LoVo (cell line): Measurements from ENCODE around the gene GBP1.
"Not testable (repeated sequence)": the region's sequence is repeated elsewhere in the genome, so short reads cannot be mapped to it uniquely, and the experiment has no call there.

Source experiments
- DNase-seq: peaks from one replicate; pipeline ENCODE4 v3.0.0-alpha.2; 2016; ENCODE audit warnings: low spot score

GBP1 gene

DNA sequence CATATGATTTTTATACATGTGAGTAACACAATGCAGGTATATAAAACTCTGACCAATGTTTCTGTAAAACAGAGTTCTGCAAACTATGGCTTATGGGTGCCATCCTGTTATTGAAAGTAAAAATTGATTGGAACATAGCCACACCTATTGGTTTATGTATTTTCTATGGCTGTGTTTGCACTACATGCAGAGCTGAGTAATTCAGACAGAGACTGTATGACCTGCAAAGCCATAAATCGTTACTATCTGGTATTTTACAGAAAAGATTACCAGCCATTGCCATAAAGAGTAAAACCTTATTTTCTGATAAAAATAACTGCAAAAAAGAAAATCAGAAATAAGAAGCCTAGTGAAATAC lies 13.1 kb downstream of the GBP1 start:
- no peak for DNase-seq

- DNase-seq = no peak
These were observed 13.6 kb downstream of the GBP1 start for GRCh38 chr1:89051300-89051954.

DNA sequence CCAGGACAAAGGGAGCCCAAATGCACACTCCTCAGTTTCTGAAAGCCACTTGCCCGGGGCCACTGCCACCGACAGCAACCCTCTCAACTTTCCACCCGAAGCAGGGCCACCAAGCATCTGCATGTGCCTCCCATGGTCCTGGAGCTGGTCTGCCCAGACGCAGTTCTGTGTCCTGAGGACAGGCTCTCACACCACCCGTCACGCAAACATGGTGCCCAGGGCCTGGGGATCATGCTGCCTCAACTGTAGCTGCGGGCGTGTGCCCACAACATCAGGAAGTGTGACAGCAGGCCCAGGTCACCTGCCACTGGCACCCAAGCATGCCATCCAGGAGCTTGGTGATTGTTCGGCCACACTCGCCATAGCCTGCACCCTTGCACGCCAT lies 14.4 kb downstream of the GBP1 start:
- no peak for DNase-seq

DNA sequence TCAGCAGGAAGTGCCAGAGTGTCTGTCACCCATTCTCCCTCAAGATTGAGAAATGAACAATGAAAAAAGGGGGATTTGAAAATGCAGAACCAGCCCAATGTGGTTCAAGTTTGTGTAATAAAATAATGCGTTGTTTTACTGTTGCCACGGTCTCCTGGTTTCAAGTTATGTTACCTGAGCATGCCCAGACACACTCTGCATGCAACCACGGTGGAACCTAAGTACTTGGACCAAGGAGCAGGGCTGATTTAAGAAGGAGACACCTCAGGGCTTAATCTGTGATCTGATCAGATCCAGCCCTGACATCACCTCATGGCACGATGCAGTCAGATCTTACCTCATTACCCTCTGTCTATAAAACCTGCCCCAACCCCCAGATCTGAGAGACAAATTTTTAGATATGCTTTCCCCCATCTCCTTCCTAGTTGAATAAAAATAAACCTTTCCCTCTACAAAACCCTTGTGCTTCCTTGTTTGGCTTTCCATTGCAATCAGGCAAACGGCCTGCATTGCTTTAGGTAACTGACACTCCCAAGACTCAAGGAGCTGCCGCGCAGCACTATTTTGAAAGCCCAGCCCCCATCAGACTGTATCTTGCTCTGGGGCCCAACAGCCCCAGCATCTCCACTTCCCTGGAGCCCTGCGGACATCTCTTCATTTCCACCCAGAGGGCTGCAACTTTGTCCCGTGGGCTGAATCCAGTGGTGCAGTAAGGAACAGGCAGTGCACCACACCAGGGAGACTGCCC lies 14.9 kb downstream of the GBP1 start:
- not testable (repeated sequence) for DNase-seq

DNA sequence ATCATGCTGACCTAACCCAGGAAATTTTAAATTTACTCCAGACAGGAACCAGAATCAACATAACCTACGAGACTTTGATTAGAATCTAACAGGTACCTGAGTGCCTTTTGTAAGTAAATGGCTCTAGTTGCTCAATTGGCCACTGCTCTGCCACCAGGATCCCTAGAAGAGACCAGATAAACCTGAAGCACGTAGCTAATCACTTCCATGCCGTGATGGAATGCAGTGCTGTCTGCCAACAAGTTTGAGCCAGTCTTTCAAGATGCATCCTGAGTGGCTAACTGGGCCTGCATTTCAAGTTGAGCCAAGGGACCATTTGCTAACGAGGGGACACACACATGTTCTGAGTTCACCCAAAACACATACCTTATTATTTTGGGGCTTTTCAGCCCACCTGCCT lies 15.8 kb downstream of the GBP1 start:
- not testable (repeated sequence) for DNase-seq

- DNase-seq = no peak
These were observed 17.3 kb downstream of the GBP1 start for GRCh38 chr1:89047734-89048133.

DNA sequence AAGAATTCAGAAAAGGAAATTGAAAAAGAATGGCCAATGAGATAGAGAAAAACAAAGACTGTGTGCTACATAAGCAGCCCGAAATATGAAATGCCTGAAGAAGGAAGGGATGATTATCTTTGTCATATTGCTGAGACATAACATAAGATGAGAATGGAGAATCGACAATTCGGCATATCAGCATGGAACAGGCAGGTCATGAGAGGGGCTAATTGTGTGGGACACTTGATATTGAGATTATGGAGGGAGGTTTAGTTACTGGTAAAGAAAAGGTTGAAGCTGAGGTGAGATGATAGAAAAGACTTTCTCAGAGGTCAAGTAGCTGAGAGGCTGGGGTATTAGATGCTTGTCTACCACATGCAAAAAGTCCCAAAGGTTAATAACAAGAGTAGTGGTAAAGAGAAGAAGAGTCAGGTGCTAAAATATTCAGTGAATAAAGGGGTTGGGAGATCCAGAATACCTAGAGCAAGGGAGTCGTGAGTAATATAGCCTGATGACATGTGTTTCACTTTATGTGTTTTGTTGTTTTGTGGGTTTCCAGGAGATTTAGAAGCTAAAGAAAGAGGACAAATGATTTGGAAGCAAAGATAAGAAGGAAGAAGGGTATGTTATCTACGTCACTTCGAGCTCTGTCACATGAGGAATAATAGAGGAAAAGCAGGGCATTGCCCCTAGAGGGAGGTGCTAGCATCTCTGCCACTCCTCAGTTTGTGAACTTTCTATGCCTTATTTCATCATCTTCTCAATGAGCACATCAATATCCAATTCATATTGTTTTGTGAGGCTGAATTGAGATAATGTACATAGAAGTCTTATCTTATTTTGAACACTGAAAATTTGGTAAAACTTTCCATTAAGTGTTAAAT lies 18.5 kb downstream of the GBP1 start:
- not testable (repeated sequence) for DNase-seq

DNA sequence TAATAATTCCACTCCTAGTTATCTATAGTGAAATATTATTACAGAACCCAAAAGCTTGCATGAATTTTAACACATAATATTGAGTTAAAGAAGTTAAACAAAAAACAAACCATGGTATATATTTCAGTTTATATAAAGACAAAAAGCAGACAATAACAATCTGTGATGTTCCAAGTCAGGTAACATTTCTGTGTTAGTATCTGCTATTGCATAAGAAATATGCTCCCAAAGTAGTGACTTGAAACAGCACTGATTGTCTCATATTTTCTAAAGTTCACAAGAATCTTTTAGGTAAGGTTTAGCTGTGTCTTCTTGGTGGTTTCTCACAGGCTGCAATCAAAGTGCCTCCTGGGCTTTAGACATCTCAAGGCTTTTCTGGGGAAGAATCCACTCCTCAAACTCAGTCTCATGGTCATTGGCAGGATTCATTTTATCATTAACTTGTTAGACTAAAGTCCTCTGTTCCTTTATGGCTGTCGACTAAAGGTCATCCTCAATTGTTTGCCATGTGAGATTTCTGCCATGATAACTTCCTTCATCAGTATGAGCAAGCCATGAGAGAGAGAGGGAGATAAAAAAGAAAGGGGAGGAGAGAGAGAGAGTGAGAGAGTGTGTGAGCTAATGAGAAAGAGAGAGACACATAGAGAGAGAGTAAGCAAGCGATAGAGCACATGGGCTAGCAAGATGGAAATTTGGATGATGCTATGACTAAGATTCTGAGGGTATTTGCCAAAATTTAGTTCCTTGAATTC lies 19.9 kb downstream of the GBP1 start:
- DNase-seq = peak; percentile 78

DNA sequence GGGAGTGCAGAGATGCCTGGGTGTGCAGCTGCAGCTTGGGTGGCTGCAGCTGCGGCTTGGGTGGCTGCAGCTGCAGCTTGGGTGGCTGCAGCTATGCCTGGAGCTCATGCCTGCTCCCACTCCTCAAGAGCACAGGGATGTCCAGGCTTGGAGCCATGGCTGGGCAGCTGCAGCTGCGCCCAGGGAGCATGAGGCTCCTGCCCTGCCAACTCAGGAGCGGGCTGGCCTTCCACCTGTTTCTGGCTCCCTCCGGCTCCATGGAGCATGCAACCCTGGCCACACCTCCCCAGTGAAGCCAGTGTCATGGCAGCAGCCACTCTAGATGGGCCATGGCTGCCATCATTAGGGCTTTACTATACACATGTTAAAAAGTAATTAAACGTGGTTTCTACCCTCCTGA lies 21.1 kb downstream of the GBP1 start:
- no peak for DNase-seq

- no peak for DNase-seq
These were observed 22.5 kb downstream of the GBP1 start for GRCh38 chr1:89042491-89042890.

GRCh38 chr1:89041721-89042120 lies 23.3 kb downstream of the GBP1 start:
- DNase-seq = no peak

GRCh38 chr1:89041119-89041641 lies 23.8 kb downstream of the GBP1 start:
- DNase-seq = peak; percentile 26

DNA sequence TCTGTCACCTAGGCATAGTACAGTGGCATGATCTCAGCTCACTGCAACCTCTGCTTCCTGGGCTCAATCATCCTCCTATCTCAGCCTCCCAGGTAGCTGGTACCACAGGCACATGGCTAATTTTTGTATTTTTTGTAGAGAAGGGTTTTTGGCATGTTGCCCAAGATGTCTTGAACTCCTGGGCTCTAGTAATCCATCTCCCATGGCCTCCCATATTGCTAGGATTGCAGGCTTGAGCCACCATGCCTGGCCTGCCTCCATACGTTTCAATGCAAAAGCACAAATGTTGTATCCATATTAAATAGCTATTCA lies 24.7 kb downstream of the GBP1 start:
- DNase-seq = no peak

- no peak for DNase-seq
These were observed 27.8 kb downstream of the GBP1 start for GRCh38 chr1:89037186-89037585.

GRCh38 chr1:89035080-89035479 lies 29.9 kb downstream of the GBP1 start:
- DNase-seq = no peak

GRCh38 chr1:89034004-89034403 lies 31.0 kb downstream of the GBP1 start:
- not testable (repeated sequence) for DNase-seq

- DNase-seq = not testable (repeated sequence)
These were observed 36.0 kb downstream of the GBP1 start for GRCh38 chr1:89029051-89029450.

- DNase-seq = no peak
These were observed 39.1 kb downstream of the GBP1 start for GRCh38 chr1:89025928-89026327.

DNA sequence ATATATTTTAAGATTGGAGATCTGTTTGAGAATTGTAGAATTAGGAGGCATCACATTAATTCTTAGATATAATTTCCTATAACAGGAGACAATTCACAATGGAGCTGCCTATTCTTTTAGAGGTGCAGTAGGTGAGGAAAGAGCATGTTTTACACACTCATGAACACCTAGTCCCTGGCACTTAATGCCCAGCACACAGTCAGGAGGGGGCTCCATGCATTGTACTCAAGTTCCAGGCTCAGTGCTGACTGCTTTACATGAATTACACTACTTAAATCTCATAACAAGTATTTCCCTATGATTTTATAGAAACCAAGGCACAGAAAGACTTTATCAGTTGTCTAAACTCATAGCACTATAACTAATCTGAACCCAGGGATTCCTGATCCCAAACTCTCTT lies 42.0 kb downstream of the GBP1 start:
- no peak for DNase-seq

- peak; percentile 69 for DNase-seq
These were observed 42.6 kb downstream of the GBP1 start, which contains the start of gene GBP3 for GRCh38 chr1:89022167-89022959. Gene GBP3 (minus strand): TSS chr1:89022866. CDS start chr1:89020721, 2,145 bp downstream.

DNA sequence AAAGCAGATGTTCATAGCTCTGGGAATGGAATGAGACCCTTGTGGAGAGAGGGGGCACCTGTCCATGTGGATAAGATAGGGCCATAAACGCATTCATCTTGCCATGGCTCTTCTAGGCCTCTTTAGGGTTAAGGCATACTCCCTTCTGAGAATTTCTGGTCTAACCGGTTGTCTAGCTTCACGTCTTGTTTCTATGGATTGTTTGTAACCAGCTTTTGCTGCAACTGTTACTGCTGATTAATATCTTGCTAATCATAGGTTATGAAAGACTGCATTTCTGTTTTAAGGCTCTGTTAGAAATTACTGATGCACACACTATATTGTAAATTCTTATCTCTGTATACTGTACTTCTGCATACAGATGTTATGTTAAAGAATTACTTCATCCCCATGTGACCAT lies 46.7 kb downstream of the GBP1 start:
- not testable (repeated sequence) for DNase-seq
